OCI-LY7 (cell line): ENCODE measurements around the gene ADPRHL1.

Source experiments
- EZH2phosphoT487 ChIP-seq: fragments of 200-600 bp; sonication (generic); IDR thresholded peaks from 2 replicates; pipeline ENCODE4 v1.6.1; 2018; ENCODE audit warnings: low read depth, borderline replicate concordance, mild to moderate bottlenecking, mixed run types, antibody characterized with exemption, low read length, moderate library complexity, mixed read lengths
- TF ChIP-seq, protein P1 (sequence below): fragments of 200-600 bp; sonication (generic); conservative IDR thresholded peaks from 2 replicates; pipeline ENCODE4 v1.5.1; 2014; ENCODE audit warnings: mild to moderate bottlenecking, antibody characterized with exemption, low read length, moderate library complexity, mixed read lengths

DNA sequence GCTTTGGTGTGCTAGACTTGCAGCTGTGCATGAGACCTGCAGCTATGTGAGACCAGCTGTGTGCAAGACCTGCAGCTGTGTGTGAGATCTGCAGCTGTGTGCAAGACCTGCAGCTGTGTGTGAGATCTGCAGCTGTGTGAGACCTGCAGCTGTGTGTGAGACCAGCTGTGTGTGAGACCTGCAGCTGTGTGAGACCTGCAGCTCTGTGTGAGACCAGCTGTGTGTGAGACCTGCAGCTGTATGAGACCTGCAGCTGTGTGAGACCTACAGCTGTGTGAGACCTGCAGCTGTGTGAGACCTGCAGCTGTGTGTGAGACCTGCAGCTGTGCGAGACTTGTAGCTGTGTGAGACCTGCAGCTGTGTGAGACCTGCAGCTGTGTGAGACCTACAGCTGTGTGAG, 43.9 kb upstream of the ADPRHL1 start:
- TF ChIP-seq, protein P1, sequence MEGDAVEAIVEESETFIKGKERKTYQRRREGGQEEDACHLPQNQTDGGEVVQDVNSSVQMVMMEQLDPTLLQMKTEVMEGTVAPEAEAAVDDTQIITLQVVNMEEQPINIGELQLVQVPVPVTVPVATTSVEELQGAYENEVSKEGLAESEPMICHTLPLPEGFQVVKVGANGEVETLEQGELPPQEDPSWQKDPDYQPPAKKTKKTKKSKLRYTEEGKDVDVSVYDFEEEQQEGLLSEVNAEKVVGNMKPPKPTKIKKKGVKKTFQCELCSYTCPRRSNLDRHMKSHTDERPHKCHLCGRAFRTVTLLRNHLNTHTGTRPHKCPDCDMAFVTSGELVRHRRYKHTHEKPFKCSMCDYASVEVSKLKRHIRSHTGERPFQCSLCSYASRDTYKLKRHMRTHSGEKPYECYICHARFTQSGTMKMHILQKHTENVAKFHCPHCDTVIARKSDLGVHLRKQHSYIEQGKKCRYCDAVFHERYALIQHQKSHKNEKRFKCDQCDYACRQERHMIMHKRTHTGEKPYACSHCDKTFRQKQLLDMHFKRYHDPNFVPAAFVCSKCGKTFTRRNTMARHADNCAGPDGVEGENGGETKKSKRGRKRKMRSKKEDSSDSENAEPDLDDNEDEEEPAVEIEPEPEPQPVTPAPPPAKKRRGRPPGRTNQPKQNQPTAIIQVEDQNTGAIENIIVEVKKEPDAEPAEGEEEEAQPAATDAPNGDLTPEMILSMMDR: no peak
- no peak for TF ChIP-seq EZH2phosphoT487
